GM10248 (cell line): ENCODE results near the gene PPP4R1.

ENCODE experiments used
- CTCF ChIA-PET: fragments of 300-600 bp; sonication (Branson Sonifier 250); formaldehyde crosslinking; extraction: SDS; loops from one replicate; lab custom pipeline; 2021; ENCODE audit warnings: antibody characterized with exemption; lab: Yijun Ruan, JAX
- POLR2A ChIA-PET: fragments of 350-650 bp; sonication (Branson Sonifier 250); formaldehyde crosslinking; extraction: SDS; loops from one replicate; lab custom pipeline; 2020; ENCODE audit warnings: antibody characterized with exemption; lab: Yijun Ruan, JAX
- DNase-seq: peaks from one replicate; pipeline ENCODE4 v3.0.0; 2012; ENCODE audit errors: extremely low spot score
- TF ChIP-seq, protein P1 (sequence below): IDR thresholded peaks from 2 replicates; pipeline ENCODE4 v1.5.1; 2012; ENCODE audit warnings: mild to moderate bottlenecking, low read depth; ENCODE audit errors: extremely low read depth, missing control alignments, control extremely low read depth

Gene PPP4R1

DNA sequence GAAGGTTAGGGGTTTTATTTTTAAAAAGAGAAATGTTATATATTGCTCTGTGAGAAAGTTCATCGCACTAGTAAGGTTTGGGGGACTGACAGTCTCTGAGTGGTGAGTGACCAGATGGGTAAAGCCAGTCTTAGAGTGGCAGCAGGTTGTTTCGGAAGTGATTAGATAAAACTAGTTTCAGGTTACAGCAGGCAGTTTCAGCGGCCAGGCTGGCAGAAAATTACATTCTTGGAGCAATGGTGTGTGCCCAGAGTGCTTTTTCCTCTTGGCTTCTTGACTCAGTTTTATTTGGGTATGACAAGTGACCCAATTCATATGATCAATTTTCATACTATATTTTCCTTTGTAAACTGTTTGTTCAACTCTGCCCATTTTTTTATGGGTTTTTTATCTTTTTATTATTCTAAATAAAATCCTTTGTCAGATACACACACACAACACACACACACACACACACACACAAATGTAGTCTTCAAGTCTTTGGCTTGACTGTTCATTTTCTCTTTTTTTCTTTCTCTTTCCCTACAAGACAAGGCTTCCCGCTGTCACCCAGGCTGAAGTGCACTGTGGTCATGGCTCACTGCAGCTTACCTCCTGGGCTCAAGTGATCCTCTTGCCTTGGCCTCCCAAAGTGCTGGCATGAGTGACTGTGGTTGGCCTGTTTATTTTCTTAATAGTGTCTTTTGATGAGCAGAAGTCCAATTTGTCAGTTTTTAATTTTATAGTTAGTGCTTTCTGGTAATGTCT, 108.1 kb downstream of the PPP4R1 start:
- DNase-seq = no peak
- ChIA-PET POLR2A (no interaction called here), CTCF (interaction anchor here (1.0 to 3.8 kb wide), 3 partner anchors 9 to 15 kb away, joined by 3 to 26 read pairs (median 7); no protein-coding TSS in a partner anchor)
- TF ChIP-seq, protein P1, sequence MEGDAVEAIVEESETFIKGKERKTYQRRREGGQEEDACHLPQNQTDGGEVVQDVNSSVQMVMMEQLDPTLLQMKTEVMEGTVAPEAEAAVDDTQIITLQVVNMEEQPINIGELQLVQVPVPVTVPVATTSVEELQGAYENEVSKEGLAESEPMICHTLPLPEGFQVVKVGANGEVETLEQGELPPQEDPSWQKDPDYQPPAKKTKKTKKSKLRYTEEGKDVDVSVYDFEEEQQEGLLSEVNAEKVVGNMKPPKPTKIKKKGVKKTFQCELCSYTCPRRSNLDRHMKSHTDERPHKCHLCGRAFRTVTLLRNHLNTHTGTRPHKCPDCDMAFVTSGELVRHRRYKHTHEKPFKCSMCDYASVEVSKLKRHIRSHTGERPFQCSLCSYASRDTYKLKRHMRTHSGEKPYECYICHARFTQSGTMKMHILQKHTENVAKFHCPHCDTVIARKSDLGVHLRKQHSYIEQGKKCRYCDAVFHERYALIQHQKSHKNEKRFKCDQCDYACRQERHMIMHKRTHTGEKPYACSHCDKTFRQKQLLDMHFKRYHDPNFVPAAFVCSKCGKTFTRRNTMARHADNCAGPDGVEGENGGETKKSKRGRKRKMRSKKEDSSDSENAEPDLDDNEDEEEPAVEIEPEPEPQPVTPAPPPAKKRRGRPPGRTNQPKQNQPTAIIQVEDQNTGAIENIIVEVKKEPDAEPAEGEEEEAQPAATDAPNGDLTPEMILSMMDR = no peak
